Gastroesophageal sphincter (tissue), 3 donors: ENCODE data around the gene SMAD6.

ENCODE experiments used
- CTCF ChIP-seq, 4 experiments: fragments of 200-600 bp in 2 of 4; fragments of 450-650 bp in 2 of 4; sonication (generic) in 1 of 4; IDR thresholded peaks; one replicate each; pipeline ENCODE4 v1.5.1; 2017 to 2019; ENCODE audit warnings: antibody characterized with exemption in 4 of 4, mild to moderate bottlenecking in 2 of 4, moderate library complexity in 2 of 4
- POLR2A ChIP-seq, 2 donors: fragments of 450-650 bp; IDR thresholded peaks; one replicate each; pipeline ENCODE4 v1.6.1; 2017; ENCODE audit warnings: antibody characterized with exemption in 2 of 2, mild to moderate bottlenecking in 2 of 2, moderate library complexity in 1 of 2

- TF ChIP-seq CTCF (IDR thresholded peaks at IDR 0.05) = no peak
- TF ChIP-seq POLR2A (IDR thresholded peaks at IDR 0.05) = no peak
These were observed 84.2 kb downstream of the SMAD6 start for GRCh38 chr15:66786222-66786621.
